DMS153 (cell line): Measurements from ENCODE around the gene TTYH2.

ENCODE experiments used
- DNase-seq: peaks from one replicate; lab custom pipeline; 2025; lab: John Stamatoyannopoulos, UW

TTYH2 gene

GRCh38 chr17:74235911-74236371 lies 22.6 kb downstream of the TTYH2 start:
- no peak for DNase-seq

GRCh38 chr17:74237321-74237720 lies 23.9 kb downstream of the TTYH2 start:
- DNase-seq: no peak

GRCh38 chr17:74239172-74239571 lies 25.8 kb downstream of the TTYH2 start:
- no peak for DNase-seq

GRCh38 chr17:74240618-74241205 lies 27.3 kb downstream of the TTYH2 start:
- DNase-seq: no peak

GRCh38 chr17:74241431-74241830 lies 28.1 kb downstream of the TTYH2 start:
- no peak for DNase-seq

GRCh38 chr17:74241847-74242246 lies 28.5 kb downstream of the TTYH2 start:
- DNase-seq: no peak

- DNase-seq: no peak
Measured at GRCh38 chr17:74243013-74243755, 29.8 kb downstream of the TTYH2 start.

- DNase-seq: no peak
Measured at GRCh38 chr17:74244128-74244527, 30.8 kb downstream of the TTYH2 start.

GRCh38 chr17:74244548-74244947 lies 31.2 kb downstream of the TTYH2 start:
- no peak for DNase-seq

GRCh38 chr17:74245145-74245831 lies 31.9 kb downstream of the TTYH2 start:
- DNase-seq: no peak

- DNase-seq: no peak
Measured at GRCh38 chr17:74245871-74246270, 32.5 kb downstream of the TTYH2 start.

- no peak for DNase-seq
Measured at GRCh38 chr17:74249590-74250270, 36.4 kb downstream of the TTYH2 start.

GRCh38 chr17:74250324-74250995 lies 37.1 kb downstream of the TTYH2 start:
- DNase-seq: no peak

- DNase-seq: no peak
Measured at GRCh38 chr17:74251051-74251450, 37.7 kb downstream of the TTYH2 start.

GRCh38 chr17:74251569-74251968 lies 38.2 kb downstream of the TTYH2 start:
- no peak for DNase-seq

- DNase-seq: no peak
Measured at GRCh38 chr17:74252211-74252610, 38.8 kb downstream of the TTYH2 start.

- no peak for DNase-seq
Measured at GRCh38 chr17:74253036-74253435, 39.7 kb downstream of the TTYH2 start.

GRCh38 chr17:74257311-74257710 lies 43.9 kb downstream of the TTYH2 start:
- no peak for DNase-seq

GRCh38 chr17:74259667-74260524 lies 46.5 kb downstream of the TTYH2 start:
- no peak for DNase-seq

GRCh38 chr17:74260525-74260850 lies 47.1 kb downstream of the TTYH2 start:
- no peak for DNase-seq

GRCh38 chr17:74262601-74263000 lies 49.2 kb downstream of the TTYH2 start:
- DNase-seq: no peak
